Chondrocyte (in vitro differentiated cells): Measurements from ENCODE around the gene ZNF618. TPM values are rescaled to one million over a fixed set of nuclear protein-coding genes. Genes with fewer than 3 reads are reported as not detected.

Source experiments
- DNase-seq: peaks from one replicate; pipeline ENCODE4 v3.0.0; 2021; ENCODE audit warnings: mixed read lengths, low spot score
- H3K27ac Mint-ChIP-seq: one replicate; pipeline ENCODE4 v1.8.0; 2021; ENCODE audit warnings: mild to moderate bottlenecking, moderate library complexity, mixed read lengths; ENCODE audit not compliant: unreplicated experiment
- H3K27me3 Mint-ChIP-seq: 2 replicates; pipeline ENCODE4 v1.8.0; 2021; ENCODE audit warnings: low read depth, mixed read lengths
- H3K36me3 Mint-ChIP-seq: 2 replicates; pipeline ENCODE4 v1.8.0; 2021; ENCODE audit warnings: low read depth, mixed read lengths
- H3K4me1 Mint-ChIP-seq: 2 replicates; pipeline ENCODE4 v1.8.0; 2021; ENCODE audit warnings: low read depth, mild to moderate bottlenecking, mixed read lengths
- H3K4me3 Mint-ChIP-seq: one replicate; pipeline ENCODE4 v1.8.0; 2021; ENCODE audit warnings: mild to moderate bottlenecking, moderate library complexity, mixed read lengths; ENCODE audit not compliant: unreplicated experiment
- H3K9me3 Mint-ChIP-seq: 2 replicates; pipeline ENCODE4 v1.8.0; 2021; ENCODE audit warnings: low read depth, mixed read lengths
- CTCF ChIP-seq: fragments of 200-600 bp; sonication (generic); IDR thresholded peaks from 2 replicates; pipeline ENCODE4 v1.5.0; 2021; ENCODE audit warnings: antibody characterized with exemption, mild to moderate bottlenecking, moderate library complexity
- long read RNA-seq: library from polyadenylated mRNA; stranded (forward); transcript quantifications from one replicate; pipeline ENCODE4 v2.0.0, GENCODE V29; 2021
- total RNA-seq: library from RNA; stranded (reverse); gene quantifications from 3 replicates; pipeline ENCODE4 v1.2.1, GENCODE V29; 2021

The ZNF618 gene
- 25.5 to 35.5 TPM (median 27.3 TPM) in 3 replicates for total RNA-seq
- long read RNA-seq, full-length matches to known transcripts: 1 of 10 reads
- long read RNA-seq, partial matches to known transcripts: 1 of 10 reads
- long read RNA-seq, other reads (novel, unspliced or antisense): 8 of 10 reads

GRCh38 chr9:113876151-113876992 lies at the start of gene ZNF618:
ZNF618 (plus strand) TSS chr9:113876309; CDS start chr9:113876381, 72 bp downstream.
- peak within 1 kb of the TSS; percentile 92 for H3K4me3 Mint-ChIP-seq

GRCh38 chr9:113828221-113828620 lies 47.9 kb upstream of the ZNF618 start:
- TF ChIP-seq CTCF: no peak
- H3K27ac Mint-ChIP-seq: peak overlapping the region; percentile 53
- H3K4me1 Mint-ChIP-seq: peaks cover 20% of the 10 kb centered on the region
- H3K9me3 Mint-ChIP-seq: peaks cover 33% of the 10 kb centered on the region
- no peaks in the 10 kb centered on the region for H3K27me3 Mint-ChIP-seq
- peaks cover 3% of the 10 kb centered on the region for H3K36me3 Mint-ChIP-seq
- no peak overlapping the region for H3K4me3 Mint-ChIP-seq
- DNase-seq: no peak

More at GRCh38 chr9:113876151-113876992, at the start of gene ZNF618:
- DNase-seq: no peak
- Mint-ChIP-seq H3K27me3 (no peaks in the 10 kb centered on the region), H3K27ac (peak within 1 kb of the TSS; percentile 93), H3K36me3 (no peaks in the 10 kb centered on the region), H3K4me1 (peaks cover 34% of the 10 kb centered on the region), H3K9me3 (no peaks in the 10 kb centered on the region)
- peak; percentile 84 for TF ChIP-seq CTCF

GRCh38 chr9:113837334-113837733 lies 38.8 kb upstream of the ZNF618 start:
- H3K27ac Mint-ChIP-seq: no peak overlapping the region
- no peak for TF ChIP-seq CTCF
- H3K4me1 Mint-ChIP-seq: no peaks in the 10 kb centered on the region
- no peak overlapping the region for H3K4me3 Mint-ChIP-seq
- DNase-seq: no peak
- no peaks in the 10 kb centered on the region for H3K27me3 Mint-ChIP-seq
- peaks cover 3% of the 10 kb centered on the region for H3K36me3 Mint-ChIP-seq
- peaks cover 19% of the 10 kb centered on the region for H3K9me3 Mint-ChIP-seq

GRCh38 chr9:113842086-113842485 lies 34.0 kb upstream of the ZNF618 start:
- Mint-ChIP-seq H3K4me3 (no peak overlapping the region), H3K27me3 (no peaks in the 10 kb centered on the region), H3K27ac (no peak overlapping the region), H3K36me3 (peaks cover 8% of the 10 kb centered on the region), H3K4me1 (peaks cover 8% of the 10 kb centered on the region), H3K9me3 (peaks cover 17% of the 10 kb centered on the region)
- DNase-seq: no peak
- no peak for TF ChIP-seq CTCF

- H3K27me3 Mint-ChIP-seq: no peaks in the 10 kb centered on the region
Measured at GRCh38 chr9:113844466-113844865, 31.6 kb upstream of the ZNF618 start.

More at GRCh38 chr9:113844466-113844865, 31.6 kb upstream of the ZNF618 start:
- no peak for DNase-seq
- peaks cover 8% of the 10 kb centered on the region for H3K36me3 Mint-ChIP-seq
- H3K4me3 Mint-ChIP-seq: no peak overlapping the region
- H3K27ac Mint-ChIP-seq: no peak overlapping the region
- no peak for TF ChIP-seq CTCF
- peaks cover 17% of the 10 kb centered on the region for H3K9me3 Mint-ChIP-seq
- peaks cover 8% of the 10 kb centered on the region for H3K4me1 Mint-ChIP-seq
